Caco-2 (cell line): ENCODE measurements around the gene ISLR. TPM values are rescaled to one million over a fixed set of nuclear protein-coding genes. Genes with fewer than 3 reads are reported as not detected.

Experiments
- BruUV-seq: library from RNA; stranded (reverse); fragments of 400-500 nt; replicated peaks from 2 replicates; lab custom pipeline; 2021; lab: Mats Ljungman, UMichigan
- CTCF ChIA-PET: fragments of 300-600 bp; sonication (Branson Sonifier 250); formaldehyde crosslinking; loops from one replicate; lab custom pipeline; 2022; ENCODE audit warnings: antibody characterized with exemption; lab: Charles Lee
- POLR2A ChIA-PET: fragments of 300-600 bp; sonication (Branson Sonifier 250); formaldehyde crosslinking; loops from one replicate; lab custom pipeline; 2022; ENCODE audit warnings: antibody characterized with exemption; lab: Charles Lee
- DNase-seq, 2 experiments: peaks; one replicate each; pipeline versions ENCODE4 v3.0.0 to v3.0.0-alpha.2; 2020 to 2022
- H3K27me3 ChIP-seq: replicated peaks from 2 replicates; pipeline ENCODE4 v1.6.0; 2011; ENCODE audit warnings: low read length; ENCODE audit not compliant: control insufficient read depth, insufficient read depth
- H3K36me3 ChIP-seq: 2 replicates; pipeline ENCODE4 v1.5.1; 2011; ENCODE audit warnings: low read length; ENCODE audit not compliant: control insufficient read depth, insufficient read depth
- H3K4me1 ChIP-seq: fragments of 250-450 bp; sonication (Bioruptor Pico); 2 replicates; pipeline ENCODE4 v1.5.1; 2020; ENCODE audit warnings: mild to moderate bottlenecking
- H3K4me3 ChIP-seq: 2 replicates; pipeline ENCODE4 v1.5.1; 2011; ENCODE audit warnings: low read depth, mild to moderate bottlenecking, control low read depth, low read length
- H3K9me3 ChIP-seq: fragments of 250-450 bp; sonication (Bioruptor Pico); 2 replicates; pipeline ENCODE4 v1.5.1; 2020; ENCODE audit warnings: mild to moderate bottlenecking, moderate library complexity
- H3K27ac Mint-ChIP-seq: one replicate; pipeline ENCODE4 v1.8.0; 2022; ENCODE audit warnings: mixed read lengths; ENCODE audit not compliant: unreplicated experiment
- H3K27me3 Mint-ChIP-seq: one replicate; pipeline ENCODE4 v1.8.0; 2022; ENCODE audit warnings: mixed read lengths; ENCODE audit not compliant: insufficient read depth, unreplicated experiment
- H3K36me3 Mint-ChIP-seq: one replicate; pipeline ENCODE4 v1.8.0; 2022; ENCODE audit warnings: mild to moderate bottlenecking, mixed read lengths; ENCODE audit not compliant: insufficient read depth, unreplicated experiment
- H3K4me1 Mint-ChIP-seq: one replicate; pipeline ENCODE4 v1.8.0; 2022; ENCODE audit warnings: low read depth, mixed read lengths; ENCODE audit not compliant: unreplicated experiment
- H3K4me3 Mint-ChIP-seq: one replicate; pipeline ENCODE4 v1.8.0; 2022; ENCODE audit warnings: mild to moderate bottlenecking, moderate library complexity, mixed read lengths; ENCODE audit not compliant: unreplicated experiment
- H3K9me3 Mint-ChIP-seq: one replicate; pipeline ENCODE4 v1.8.0; 2022; ENCODE audit warnings: mixed read lengths; ENCODE audit not compliant: unreplicated experiment
- CTCF ChIP-seq, 2 experiments: fragments of 200-600 bp in 1 of 2; IDR thresholded peaks; 1 replicate in 1 of 2; 2 replicates in 1 of 2; pipeline versions ENCODE4 v1.5.1 to v1.8.0; 2011 to 2022; ENCODE audit warnings: antibody characterized with exemption in 1 of 2, control low read depth in 1 of 2, inconsistent platforms in 1 of 2, low read depth in 1 of 2, low read length in 1 of 2, mild to moderate bottlenecking in 1 of 2, moderate library complexity in 1 of 2; ENCODE audit not compliant: insufficient read depth in 1 of 2, severe bottlenecking in 1 of 2, unreplicated experiment in 1 of 2
- intact Hi-C: fragments of 100-400 bp; cut with micrococcal nuclease; formaldehyde crosslinking; loops from one replicate; pipeline ENCODE4 v1.10.0; 2022; ENCODE audit not compliant: unreplicated experiment
- total RNA-seq: library from RNA; stranded (reverse); gene quantifications from 2 replicates; pipeline ENCODE4 v1.2.3, GENCODE V29; 2022

ISLR gene
- total RNA-seq, 1 experiment from 2014 or later, result not detected

DNA sequence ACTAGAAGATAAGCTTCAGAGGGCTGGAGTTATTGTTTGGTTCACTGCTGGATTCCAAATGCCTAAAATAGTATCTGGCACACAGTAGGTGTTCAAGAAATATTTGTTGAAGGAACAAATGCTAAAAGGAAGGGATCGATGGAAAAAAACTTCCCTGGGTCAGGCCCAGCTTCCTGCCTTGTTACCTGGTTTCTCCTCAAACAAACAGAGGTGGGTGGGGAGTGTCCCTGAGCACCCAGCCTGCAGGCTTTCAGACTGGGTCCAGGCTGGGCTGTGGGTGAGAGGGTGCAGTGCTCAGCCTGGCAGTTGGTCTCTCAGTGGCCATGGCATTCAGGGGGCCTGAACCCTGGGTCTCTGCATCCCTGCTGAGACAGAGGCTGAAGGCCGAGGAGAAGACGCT lies 43.4 kb downstream of the ISLR start:
- H3K27me3 Mint-ChIP-seq, result peaks cover 7% of the 10 kb centered on the region
- no peak overlapping the region for H3K4me3 Mint-ChIP-seq
- peaks cover 6% of the 10 kb centered on the region for H3K36me3 Mint-ChIP-seq
- H3K9me3 Mint-ChIP-seq, result no peaks in the 10 kb centered on the region
- H3K4me1 Mint-ChIP-seq, result peaks cover 9% of the 10 kb centered on the region
- no peaks in the 10 kb centered on the region for H3K36me3 ChIP-seq
- no peak for TF ChIP-seq CTCF (IDR thresholded peaks at IDR 0.05; ENCODE audit: insufficient read depth in 1 of 2, low read depth in 1 of 2, low read length in 1 of 2, severe bottlenecking in 1 of 2, unreplicated experiment in 1 of 2)
- H3K9me3 ChIP-seq, result no peaks in the 10 kb centered on the region
- intact Hi-C loops, result no loop called here
- no peak overlapping the region for H3K4me3 ChIP-seq
- DNase-seq, result no peak
- no TSS peak for BruUV-seq
- CTCF ChIA-PET, result no interaction called here
- H3K27ac Mint-ChIP-seq, result no peak overlapping the region
- POLR2A ChIA-PET, result no interaction called here
- H3K27me3 ChIP-seq, result no peaks in the 10 kb centered on the region
- no peaks in the 10 kb centered on the region for H3K4me1 ChIP-seq

GRCh38 chr15:74217907-74218885 lies 44.7 kb downstream of the ISLR start:
- Mint-ChIP-seq H3K9me3 (no peaks in the 10 kb centered on the region), H3K27ac (no peak overlapping the region), H3K36me3 (peaks cover 6% of the 10 kb centered on the region), H3K27me3 (peaks cover 8% of the 10 kb centered on the region), H3K4me1 (peaks cover 9% of the 10 kb centered on the region), H3K4me3 (no peak overlapping the region)
- no peak for DNase-seq
- ChIA-PET POLR2A (no interaction called here), CTCF (no interaction called here)
- Histone ChIP-seq H3K4me3 (no peak overlapping the region), H3K36me3 (no peaks in the 10 kb centered on the region), H3K27me3 (no peaks in the 10 kb centered on the region), H3K4me1 (no peaks in the 10 kb centered on the region), H3K9me3 (no peaks in the 10 kb centered on the region)
- TF ChIP-seq CTCF (IDR thresholded peaks at IDR 0.05; ENCODE audit: insufficient read depth in 1 of 2, low read depth in 1 of 2, low read length in 1 of 2, severe bottlenecking in 1 of 2, unreplicated experiment in 1 of 2), result no peak
- intact Hi-C loops, result no loop called here
- BruUV-seq, result no TSS peak

- peaks cover 6% of the 10 kb centered on the region for H3K36me3 Mint-ChIP-seq
- no peaks in the 10 kb centered on the region for H3K36me3 ChIP-seq
- TF ChIP-seq CTCF (IDR thresholded peaks at IDR 0.05; ENCODE audit: insufficient read depth in 1 of 2, low read depth in 1 of 2, low read length in 1 of 2, severe bottlenecking in 1 of 2, unreplicated experiment in 1 of 2), result no peak
- H3K9me3 ChIP-seq, result no peaks in the 10 kb centered on the region
- no peaks in the 10 kb centered on the region for H3K4me1 Mint-ChIP-seq
- no peaks in the 10 kb centered on the region for H3K4me1 ChIP-seq
- no TSS peak for BruUV-seq
- H3K9me3 Mint-ChIP-seq, result no peaks in the 10 kb centered on the region
- intact Hi-C loops, result no loop called here
- H3K4me3 Mint-ChIP-seq, result no peak overlapping the region
- no peak for DNase-seq
- no peaks in the 10 kb centered on the region for H3K27me3 ChIP-seq
- ChIA-PET POLR2A (no interaction called here), CTCF (interaction anchor here (0.9 kb wide), 1 partner anchor 91 kb away, joined by 5 read pairs; no protein-coding TSS in a partner anchor)
- no peak overlapping the region for H3K4me3 ChIP-seq
- no peak overlapping the region for H3K27ac Mint-ChIP-seq
- peaks cover 15% of the 10 kb centered on the region for H3K27me3 Mint-ChIP-seq
Observed at GRCh38 chr15:74220475-74221248, 47.2 kb downstream of the ISLR start.
